GM12874 (cell line): ENCODE data around the gene CARD10.

Source experiments
- TF ChIP-seq, protein P1 (sequence below): IDR thresholded peaks from 2 replicates; pipeline ENCODE4 v1.5.1; 2011; ENCODE audit warnings: low read depth, mild to moderate bottlenecking, control low read depth, low read length, moderate library complexity; ENCODE audit not compliant: insufficient read depth

The CARD10 gene

DNA sequence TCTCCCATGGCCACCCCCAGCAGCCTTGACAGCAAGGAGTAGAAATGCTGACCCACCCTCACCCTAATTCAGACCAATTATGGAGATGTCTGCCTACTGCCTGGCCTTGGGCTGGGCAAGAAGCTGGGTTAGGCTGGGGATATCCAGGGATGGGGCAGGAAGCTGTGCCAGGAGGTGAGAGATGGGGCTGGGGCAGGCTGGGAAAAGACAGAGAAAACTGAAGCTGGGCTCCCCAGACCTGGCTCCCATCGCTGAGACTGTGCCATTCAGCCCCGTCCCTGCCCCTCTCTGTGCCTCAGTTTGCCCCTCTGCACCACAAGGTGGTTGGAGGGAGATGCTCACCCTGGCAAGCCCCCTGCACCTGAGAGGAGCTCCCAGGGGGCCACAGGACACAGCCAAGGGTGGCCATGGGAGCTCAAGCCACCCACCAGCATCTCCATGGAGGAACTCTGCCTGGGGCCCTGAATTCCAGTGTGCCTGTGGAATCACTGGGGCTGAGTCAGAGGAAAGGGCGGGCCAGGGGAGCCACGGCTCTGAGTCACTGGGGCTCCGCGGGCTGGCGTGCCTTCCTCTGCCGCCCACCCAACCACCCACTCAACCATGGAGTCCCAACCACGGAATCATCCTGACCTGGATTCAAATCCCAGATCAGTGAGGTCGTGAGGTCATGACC is 6.0 kb upstream of the CARD10 start:
- TF ChIP-seq, protein P1, sequence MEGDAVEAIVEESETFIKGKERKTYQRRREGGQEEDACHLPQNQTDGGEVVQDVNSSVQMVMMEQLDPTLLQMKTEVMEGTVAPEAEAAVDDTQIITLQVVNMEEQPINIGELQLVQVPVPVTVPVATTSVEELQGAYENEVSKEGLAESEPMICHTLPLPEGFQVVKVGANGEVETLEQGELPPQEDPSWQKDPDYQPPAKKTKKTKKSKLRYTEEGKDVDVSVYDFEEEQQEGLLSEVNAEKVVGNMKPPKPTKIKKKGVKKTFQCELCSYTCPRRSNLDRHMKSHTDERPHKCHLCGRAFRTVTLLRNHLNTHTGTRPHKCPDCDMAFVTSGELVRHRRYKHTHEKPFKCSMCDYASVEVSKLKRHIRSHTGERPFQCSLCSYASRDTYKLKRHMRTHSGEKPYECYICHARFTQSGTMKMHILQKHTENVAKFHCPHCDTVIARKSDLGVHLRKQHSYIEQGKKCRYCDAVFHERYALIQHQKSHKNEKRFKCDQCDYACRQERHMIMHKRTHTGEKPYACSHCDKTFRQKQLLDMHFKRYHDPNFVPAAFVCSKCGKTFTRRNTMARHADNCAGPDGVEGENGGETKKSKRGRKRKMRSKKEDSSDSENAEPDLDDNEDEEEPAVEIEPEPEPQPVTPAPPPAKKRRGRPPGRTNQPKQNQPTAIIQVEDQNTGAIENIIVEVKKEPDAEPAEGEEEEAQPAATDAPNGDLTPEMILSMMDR = no peak

DNA sequence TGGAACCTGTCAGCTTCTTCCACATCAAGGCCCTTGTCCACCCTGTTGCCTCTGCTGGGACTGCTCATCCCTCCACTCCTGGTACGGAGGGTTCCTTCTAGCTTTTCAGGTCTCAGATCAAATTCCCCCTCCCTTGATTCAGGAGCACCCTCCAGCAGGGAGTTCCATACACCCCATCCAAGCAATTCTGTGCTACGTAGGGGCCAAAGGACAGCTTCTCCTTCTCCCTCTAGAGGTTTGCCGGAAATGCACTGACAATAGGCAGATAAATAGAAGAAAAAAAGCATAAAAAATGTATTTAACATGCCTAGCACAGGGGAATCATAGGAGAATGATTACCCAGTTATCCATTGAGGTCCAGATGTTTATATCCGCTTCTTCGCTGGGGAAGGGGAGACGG is 3.3 kb upstream of the CARD10 start:
- TF ChIP-seq, protein P1 = no peak

DNA sequence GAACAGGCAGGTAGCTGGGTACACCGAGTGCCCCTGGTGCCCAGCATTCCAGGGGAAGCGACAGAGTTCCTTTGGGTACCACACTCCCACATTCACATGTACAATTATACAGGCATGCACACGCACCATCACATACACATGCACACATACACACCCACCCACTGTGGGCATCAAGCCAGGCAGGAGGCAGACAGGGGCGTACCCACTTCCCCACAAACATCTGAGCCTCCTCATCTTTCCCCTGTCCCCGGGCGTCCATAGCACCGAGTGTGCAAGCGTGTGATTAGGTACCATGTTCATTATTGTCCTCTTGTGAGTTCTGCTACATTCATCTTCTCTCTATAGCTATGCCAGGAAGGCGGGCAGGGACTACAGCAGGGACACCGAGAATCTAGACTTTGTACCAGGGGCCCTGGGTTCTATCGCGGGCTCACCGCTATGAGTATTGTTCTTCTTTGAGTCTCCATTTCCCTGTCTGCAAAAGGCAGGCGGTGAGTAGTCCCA is 2.1 kb upstream of the CARD10 start:
- TF ChIP-seq, protein P1 = no peak

DNA sequence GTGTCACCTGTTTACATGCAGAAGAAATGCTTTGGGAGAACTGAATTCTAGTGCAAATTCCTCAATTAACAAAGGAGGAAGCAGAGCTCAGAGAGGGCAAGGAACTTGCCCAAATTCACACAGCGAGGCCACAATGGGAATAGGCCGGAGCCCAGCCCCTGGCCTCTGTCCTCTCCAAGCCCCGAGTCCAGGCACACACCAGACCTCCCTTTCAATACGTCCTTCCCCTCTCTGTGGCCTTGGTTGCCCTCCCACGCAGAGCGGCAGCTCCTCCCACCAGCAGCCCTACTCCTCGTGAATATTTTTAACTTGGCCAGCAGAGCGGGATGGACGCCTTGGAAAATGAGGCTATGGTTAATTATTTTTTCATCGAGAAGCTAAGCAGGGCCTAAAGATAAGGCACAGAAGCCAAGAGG is 1.6 kb upstream of the CARD10 start:
- TF ChIP-seq, protein P1 = no peak

DNA sequence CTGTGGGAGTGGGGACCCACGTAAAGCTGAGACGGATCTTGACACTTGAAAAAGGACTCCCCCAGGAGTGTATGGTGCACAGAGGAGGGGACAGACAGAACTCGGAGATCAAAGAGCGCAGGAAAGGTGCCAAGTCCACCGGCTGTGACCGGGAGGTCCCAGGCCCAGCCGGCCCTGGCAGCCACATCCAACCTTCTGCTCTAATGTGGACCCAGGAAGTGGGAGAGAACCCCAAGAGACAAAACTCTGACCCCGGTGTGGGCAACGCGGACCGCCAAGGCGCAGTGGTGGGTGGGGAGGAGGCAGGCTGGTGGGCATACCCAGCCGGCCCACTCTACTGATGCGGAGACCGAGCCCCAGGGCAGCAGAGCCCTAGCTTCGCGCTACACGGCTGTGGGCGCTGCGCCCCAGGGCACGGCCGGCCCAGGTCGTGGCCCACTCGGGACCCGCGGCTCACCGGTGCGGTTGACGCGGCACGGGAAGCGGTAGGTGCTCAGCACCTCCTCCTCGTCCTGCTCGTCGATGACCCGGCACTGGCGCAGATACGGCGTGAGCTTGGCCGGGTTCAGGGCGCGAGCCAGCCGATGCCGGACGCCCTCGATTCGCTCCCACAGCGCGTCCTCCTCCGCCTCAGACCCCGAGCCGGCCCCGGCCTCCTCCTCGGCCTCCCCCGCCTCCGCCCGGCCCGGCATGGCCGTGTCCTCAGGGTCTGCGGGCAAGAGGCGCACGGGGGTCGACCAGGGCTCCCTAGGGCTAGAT is 527 bp downstream of the CARD10 start:
- TF ChIP-seq, protein P1 = no peak

DNA sequence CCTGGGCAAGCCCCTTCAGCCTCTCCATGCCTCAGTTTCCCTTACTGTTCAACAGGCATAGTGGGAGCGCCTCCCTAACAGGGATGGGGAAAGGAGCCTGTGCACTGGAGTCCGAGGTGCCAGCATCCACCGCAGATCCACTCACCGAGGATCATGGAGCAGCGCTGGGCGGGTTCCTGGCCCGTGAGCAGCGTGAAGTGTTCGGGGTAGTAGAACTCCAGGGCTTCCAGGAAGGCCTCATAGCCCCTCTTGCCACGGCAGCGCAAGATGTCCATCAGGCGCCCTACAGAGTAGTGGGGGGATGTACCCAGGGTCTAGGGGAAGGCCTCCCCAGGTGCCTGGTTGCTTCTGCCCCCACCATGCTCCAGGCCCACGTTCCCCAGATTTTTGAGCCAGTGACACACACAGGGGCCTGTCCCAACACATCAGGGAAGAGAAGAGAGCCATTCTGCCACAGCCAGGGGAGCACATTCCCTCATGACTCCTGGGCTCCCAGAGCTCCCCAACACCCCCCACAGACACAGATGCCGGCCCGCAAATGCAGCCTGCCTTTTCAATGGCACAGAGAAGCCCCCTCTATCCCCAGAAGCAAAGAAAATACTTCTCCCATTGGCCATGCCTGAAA is 1.3 kb downstream of the CARD10 start:
- TF ChIP-seq, protein P1 = no peak

DNA sequence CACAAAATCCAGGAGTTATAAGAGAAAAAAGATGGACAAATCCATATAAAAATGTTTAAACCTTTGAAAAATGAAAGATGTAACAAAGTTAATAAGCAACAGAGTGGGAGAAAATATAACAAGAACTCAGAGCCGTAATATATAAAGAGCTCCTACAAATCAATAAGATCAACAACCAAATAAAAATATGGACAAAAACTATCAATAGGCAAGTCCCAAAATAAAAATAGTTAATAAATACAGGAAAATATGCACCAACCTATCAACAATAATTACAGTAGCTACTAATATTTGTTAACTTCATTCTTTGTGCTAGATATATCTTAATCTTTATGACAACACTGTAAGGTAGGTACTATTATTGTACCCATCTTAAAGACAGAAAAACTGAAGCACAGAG is 2.8 kb downstream of the CARD10 start:
- TF ChIP-seq, protein P1 = no peak
